Esophagus muscularis mucosa (tissue), 4 donors: ENCODE results near the gene SENP8. TPM values are rescaled to one million over a fixed set of nuclear protein-coding genes. Genes with fewer than 3 reads are reported as not detected.

ENCODE experiments used
- DNase-seq: peaks from one replicate; pipeline ENCODE4 v3.0.0-alpha.2; 2017; ENCODE audit errors: extremely low spot score
- H3K27ac ChIP-seq, 4 donors: fragments of 200-600 bp; sonication (generic); replicated peaks in 1 of 4; 1 replicate in 3 of 4; 2 replicates in 1 of 4; pipeline ENCODE4 v1.5.1; 2016 to 2019; ENCODE audit warnings: mild to moderate bottlenecking in 1 of 4
- H3K27me3 ChIP-seq, 4 donors: fragments of 200-600 bp; sonication (generic); one replicate each; pipeline versions ENCODE4 v1.5.1 to v1.6.0; 2016 to 2019
- H3K36me3 ChIP-seq, 4 donors: fragments of 200-600 bp; sonication (generic); one replicate each; pipeline ENCODE4 v1.5.1; 2016 to 2019
- H3K4me1 ChIP-seq, 4 donors: fragments of 200-600 bp; sonication (generic); one replicate each; pipeline ENCODE4 v1.5.1; 2016 to 2019
- H3K4me3 ChIP-seq, 4 donors: fragments of 200-600 bp; sonication (generic); 1 replicate in 2 of 4; 2 replicates in 2 of 4; pipeline ENCODE4 v1.5.1; 2016 to 2019; ENCODE audit warnings: mild to moderate bottlenecking in 4 of 4, moderate library complexity in 1 of 4
- H3K9me3 ChIP-seq, 4 donors: fragments of 200-600 bp; sonication (generic); 1 replicate in 3 of 4; 2 replicates in 1 of 4; pipeline ENCODE4 v1.5.1; 2016 to 2019
- EP300 ChIP-seq: sonication (generic); formaldehyde crosslinking; IDR thresholded peaks from one replicate; pipeline ENCODE4 v1.6.1; 2017; ENCODE audit warnings: antibody characterized with exemption
- POLR2A ChIP-seq: fragments of 450-650 bp; IDR thresholded peaks from one replicate; pipeline ENCODE4 v1.6.1; 2017; ENCODE audit warnings: antibody characterized with exemption, moderate library complexity, mild to moderate bottlenecking, low read depth
- POLR2AphosphoS5 ChIP-seq, 2 donors: sonication (generic); formaldehyde crosslinking; IDR thresholded peaks; one replicate each; pipeline ENCODE4 v1.6.1; 2017; ENCODE audit warnings: antibody characterized with exemption in 2 of 2
- whole genome bisulfite sequencing: methylation state at CpG from one replicate; pipeline ENCODE4 v1.1.5; 2018; 5-methylcytosine and 5-hydroxymethylcytosine counted together
- intact Hi-C: fragments of 100-400 bp; cut with DNase I; formaldehyde crosslinking; loops from one replicate; pipeline ENCODE4 v1.15.1; 2023
- total RNA-seq, 4 donors: library from RNA; depleted of rRNA; stranded (reverse); fragments of >200 nt; gene quantifications; one replicate each; pipeline versions ENCODE4 v1.1.0 to v1.2.1, GENCODE V29; 2016
- TF ChIP-seq, protein P1 (sequence below), 3 experiments: fragments of 200-600 bp in 2 of 3; fragments of 450-650 bp in 1 of 3; sonication (generic) in 2 of 3; IDR thresholded peaks; one replicate each; pipeline ENCODE4 v1.5.1; 2017 to 2019; ENCODE audit warnings: antibody characterized with exemption in 3 of 3, mild to moderate bottlenecking in 2 of 3, moderate library complexity in 1 of 3

SENP8 gene
- total RNA-seq, 4 donors from 2014 or later, result 1.7 to 2.4 (median 2.0) TPM

- no peak for DNase-seq
- peak overlapping the region; percentile 80 to 93 (median 84) for H3K27ac ChIP-seq
- intact Hi-C loops, result loop anchor here (2.0 to 10.0 kb wide), 2 partner anchors 40 to 410 kb away; no protein-coding TSS in a partner anchor
- WGBS, result 82% methylated on average over 7 of the region's 7 CpGs
- TF ChIP-seq POLR2A (no peak), EP300 (no peak), POLR2AphosphoS5 (IDR thresholded peaks at IDR 0.05) (no peak)
- TF ChIP-seq, protein P1, sequence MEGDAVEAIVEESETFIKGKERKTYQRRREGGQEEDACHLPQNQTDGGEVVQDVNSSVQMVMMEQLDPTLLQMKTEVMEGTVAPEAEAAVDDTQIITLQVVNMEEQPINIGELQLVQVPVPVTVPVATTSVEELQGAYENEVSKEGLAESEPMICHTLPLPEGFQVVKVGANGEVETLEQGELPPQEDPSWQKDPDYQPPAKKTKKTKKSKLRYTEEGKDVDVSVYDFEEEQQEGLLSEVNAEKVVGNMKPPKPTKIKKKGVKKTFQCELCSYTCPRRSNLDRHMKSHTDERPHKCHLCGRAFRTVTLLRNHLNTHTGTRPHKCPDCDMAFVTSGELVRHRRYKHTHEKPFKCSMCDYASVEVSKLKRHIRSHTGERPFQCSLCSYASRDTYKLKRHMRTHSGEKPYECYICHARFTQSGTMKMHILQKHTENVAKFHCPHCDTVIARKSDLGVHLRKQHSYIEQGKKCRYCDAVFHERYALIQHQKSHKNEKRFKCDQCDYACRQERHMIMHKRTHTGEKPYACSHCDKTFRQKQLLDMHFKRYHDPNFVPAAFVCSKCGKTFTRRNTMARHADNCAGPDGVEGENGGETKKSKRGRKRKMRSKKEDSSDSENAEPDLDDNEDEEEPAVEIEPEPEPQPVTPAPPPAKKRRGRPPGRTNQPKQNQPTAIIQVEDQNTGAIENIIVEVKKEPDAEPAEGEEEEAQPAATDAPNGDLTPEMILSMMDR (IDR thresholded peaks at IDR 0.05), result no peak
- no peaks in the 10 kb centered on the region for H3K27me3 ChIP-seq
- H3K9me3 ChIP-seq, result no peaks in the 10 kb centered on the region
- H3K4me1 ChIP-seq, result peaks cover 0 to 40% (median 35%) of the 10 kb centered on the region in 4 donors
- no peaks in the 10 kb centered on the region for H3K36me3 ChIP-seq
- H3K4me3 ChIP-seq, result no peak overlapping the region
These were observed 36.1 kb downstream of the SENP8 start for GRCh38 chr15:72154316-72154715.

GRCh38 chr15:72155003-72155621 lies 36.9 kb downstream of the SENP8 start:
- Histone ChIP-seq H3K27me3 (no peaks in the 10 kb centered on the region), H3K9me3 (no peaks in the 10 kb centered on the region), H3K4me1 (peaks cover 0 to 40% (median 35%) of the 10 kb centered on the region in 4 donors), H3K36me3 (no peaks in the 10 kb centered on the region), H3K27ac (peak overlapping the region; percentile 80 to 93 (median 84)), H3K4me3 (peak overlapping the region; percentile 48 to 64 (median 62))
- no peak for DNase-seq
- TF ChIP-seq POLR2A (no peak), POLR2AphosphoS5 (IDR thresholded peaks at IDR 0.05) (peak; percentile 74 to 79), EP300 (peak; percentile 86)
- TF ChIP-seq, protein P1 (IDR thresholded peaks at IDR 0.05), result no peak
- 40% methylated on average over 13 of the region's 14 CpGs for WGBS
- intact Hi-C loops, result loop anchor here (2.0 to 10.0 kb wide), 2 partner anchors 40 to 410 kb away; no protein-coding TSS in a partner anchor

GRCh38 chr15:72155635-72156616 lies 37.7 kb downstream of the SENP8 start:
- Histone ChIP-seq H3K4me1 (peaks cover 0 to 40% (median 35%) of the 10 kb centered on the region in 4 donors), H3K36me3 (no peaks in the 10 kb centered on the region), H3K4me3 (peak overlapping the region; percentile 48 to 64 (median 62)), H3K27me3 (no peaks in the 10 kb centered on the region), H3K27ac (peak overlapping the region; percentile 80 to 93 (median 84)), H3K9me3 (no peaks in the 10 kb centered on the region)
- TF ChIP-seq POLR2AphosphoS5 (IDR thresholded peaks at IDR 0.05), result peak; percentile 2 to 38
- TF ChIP-seq EP300, result no peak
- no peak for TF ChIP-seq POLR2A
- TF ChIP-seq, protein P1 (IDR thresholded peaks at IDR 0.05), result peak; percentile 77 to 90 (median 84)
- DNase-seq, result peak; percentile 96
- 10% methylated on average over 16 of the region's 19 CpGs for WGBS
- intact Hi-C loops, result loop anchor here (2.0 to 10.0 kb wide), 2 partner anchors 41 to 411 kb away; no protein-coding TSS in a partner anchor

DNA sequence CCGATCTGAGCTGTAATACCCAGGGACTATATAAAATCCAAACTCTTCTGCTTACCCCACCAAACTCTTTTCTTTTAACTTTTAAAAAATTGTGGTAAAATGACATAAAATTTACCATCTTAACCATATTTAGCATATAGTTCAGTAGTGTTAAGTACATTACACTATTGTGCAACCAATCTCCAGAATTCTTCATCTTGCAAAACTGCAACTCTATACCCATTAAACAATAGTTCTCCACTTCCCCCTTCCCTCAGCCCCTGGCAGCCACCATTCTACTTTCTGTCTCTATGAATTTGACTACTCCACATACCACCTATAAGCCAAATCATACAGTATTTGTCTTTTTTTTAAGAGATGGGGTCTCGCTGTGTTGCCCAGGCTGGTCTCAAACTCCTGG lies 38.7 kb downstream of the SENP8 start:
- intact Hi-C loops, result loop anchor here (10.0 kb wide), 1 partner anchor 412 kb away; no protein-coding TSS in a partner anchor
- Histone ChIP-seq H3K27ac (peak overlapping the region in 1 of 4 donors; percentile 93), H3K36me3 (no peaks in the 10 kb centered on the region), H3K9me3 (no peaks in the 10 kb centered on the region), H3K27me3 (no peaks in the 10 kb centered on the region), H3K4me3 (no peak overlapping the region), H3K4me1 (peaks cover 0 to 40% (median 37%) of the 10 kb centered on the region in 4 donors)
- WGBS, result 94% methylated on average over 2 of the region's 2 CpGs
- TF ChIP-seq POLR2A (no peak), EP300 (no peak), POLR2AphosphoS5 (IDR thresholded peaks at IDR 0.05) (no peak)
- TF ChIP-seq, protein P1 (IDR thresholded peaks at IDR 0.05), result no peak
- DNase-seq, result no peak
